GM12891 (cell line): ENCODE results near the gene LILRB5.
"Not testable (repeated sequence)": the region's sequence is repeated elsewhere in the genome, so short reads cannot be mapped to it uniquely, and the experiment has no call there.

Experiments
- DNase-seq: peaks from one replicate; pipeline ENCODE4 v3.0.0; 2011; ENCODE audit warnings: low spot score; ENCODE audit not compliant: insufficient read length
- FAIRE-seq: peaks from 2 replicates; lab custom pipeline; 2011; peaks lifted over from hg19 to GRCh38; lab: Jason Lieb, UNC
- PAX5 ChIP-seq: IDR thresholded peaks from 2 replicates; pipeline ENCODE4 v1.6.1; 2011; ENCODE audit warnings: low read length, moderate library complexity, mild to moderate bottlenecking; ENCODE audit not compliant: insufficient read depth, severe bottlenecking
- POLR2A ChIP-seq: IDR thresholded peaks from 2 replicates; pipeline ENCODE4 v1.6.1; 2011; ENCODE audit warnings: low read depth, low read length, control low read depth
- POLR2AphosphoS5 ChIP-seq: IDR thresholded peaks from 2 replicates; pipeline ENCODE4 v1.6.1; 2011; ENCODE audit warnings: low read depth, low read length, control low read depth
- POU2F2 ChIP-seq: IDR thresholded peaks from 2 replicates; pipeline ENCODE4 v1.6.1; 2011; ENCODE audit warnings: low read depth, mild to moderate bottlenecking, control low read depth, low read length, moderate library complexity
- SPI1 ChIP-seq: IDR thresholded peaks from 2 replicates; pipeline ENCODE4 v1.6.1; 2011; ENCODE audit warnings: low read depth, low read length, control low read depth
- TAF1 ChIP-seq: IDR thresholded peaks from 2 replicates; pipeline ENCODE4 v1.6.1; 2011; ENCODE audit warnings: low read depth, low read length, control low read depth

Gene LILRB5

DNA sequence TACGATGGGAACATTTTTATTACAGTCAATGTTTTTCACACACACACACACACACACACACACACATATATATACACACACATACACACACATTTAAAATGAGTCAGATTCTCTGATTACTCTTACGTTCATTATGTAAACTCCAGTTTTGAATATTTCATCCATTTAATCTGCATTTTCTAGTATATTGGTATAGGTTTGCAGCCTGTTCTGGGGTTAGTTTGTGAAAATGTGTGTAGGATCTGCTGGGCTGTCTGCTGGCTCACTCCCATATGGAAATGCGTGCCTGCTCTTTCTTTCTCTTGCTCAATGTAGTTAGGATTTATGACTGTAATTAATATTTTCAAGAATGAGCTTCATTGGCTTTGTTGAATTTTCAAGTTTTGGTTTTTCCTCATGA, 16.7 kb upstream of the LILRB5 start:
- TF ChIP-seq POLR2AphosphoS5, result no peak
- TF ChIP-seq POU2F2, result no peak
- no peak for TF ChIP-seq PAX5
- no peak for TF ChIP-seq POLR2A
- no peak for TF ChIP-seq SPI1
- no peak for TF ChIP-seq TAF1
- DNase-seq, result no peak
- FAIRE-seq, result no peak

DNA sequence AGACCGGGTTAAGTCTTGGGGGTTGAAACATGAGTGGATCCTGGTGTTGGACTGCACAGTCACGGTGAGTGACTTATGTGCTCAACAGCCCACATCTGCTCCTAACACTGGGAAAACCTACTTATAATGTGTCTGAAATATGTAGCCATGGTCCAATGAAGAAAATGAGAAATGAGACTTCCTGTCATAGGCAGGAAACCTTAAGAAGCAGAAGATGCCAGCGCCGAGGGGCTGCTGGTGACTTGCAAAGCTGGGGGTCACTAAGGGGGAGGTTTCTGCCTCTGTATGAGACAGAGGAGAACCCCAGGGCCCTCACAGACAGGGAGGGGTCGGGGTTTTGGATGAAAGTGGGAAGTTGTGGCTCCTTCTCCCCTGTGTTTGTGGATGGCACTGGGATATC, 15.1 kb upstream of the LILRB5 start:
- DNase-seq, FAIRE-seq: not testable (repeated sequence)

DNA sequence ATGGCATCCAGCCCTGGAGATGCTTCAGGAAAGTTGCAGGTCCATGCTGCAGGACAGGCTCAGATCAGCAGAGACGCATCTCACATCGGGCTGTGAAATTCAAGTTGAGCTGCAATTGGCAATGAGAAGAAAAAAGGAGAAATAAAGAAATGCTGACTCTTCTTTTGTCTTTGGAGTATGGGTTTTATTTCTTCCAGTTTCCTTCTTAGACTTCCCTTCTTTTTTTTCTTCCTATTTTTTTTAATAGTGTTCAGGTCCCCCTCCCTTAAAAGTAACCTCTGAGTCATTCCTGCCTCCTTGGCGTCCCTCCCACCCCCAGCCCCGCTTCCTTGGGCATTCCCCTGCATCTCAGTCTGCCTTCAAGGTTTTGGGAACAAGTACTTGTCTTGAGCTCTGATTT, 14.5 kb upstream of the LILRB5 start:
- not testable (repeated sequence) for DNase-seq, FAIRE-seq

DNA sequence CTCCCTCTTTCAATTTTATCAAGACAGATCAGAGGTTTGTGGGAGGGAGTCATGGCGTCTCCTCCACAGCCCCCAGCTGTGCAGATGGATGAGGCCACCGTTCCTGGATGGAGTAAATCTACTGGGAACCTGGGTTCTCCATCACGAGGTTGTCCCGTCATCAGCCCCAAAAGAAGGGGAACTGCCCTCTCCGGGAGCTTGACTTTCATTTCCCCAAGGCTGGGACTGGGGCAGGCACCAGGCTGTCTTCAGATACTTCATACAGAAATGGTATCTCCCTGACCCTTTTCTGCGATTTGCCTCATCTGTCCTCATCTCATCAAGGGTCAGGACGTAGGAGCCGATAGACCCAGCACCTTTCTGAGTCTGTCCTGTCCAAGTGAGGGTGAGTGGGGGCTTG, 14.0 kb upstream of the LILRB5 start:
- FAIRE-seq (no peak), DNase-seq (no peak)
- TF ChIP-seq PAX5, result no peak
- TF ChIP-seq POLR2AphosphoS5, result no peak
- TF ChIP-seq SPI1, result no peak
- TF ChIP-seq TAF1, result no peak
- TF ChIP-seq POU2F2, result no peak
- no peak for TF ChIP-seq POLR2A

DNA sequence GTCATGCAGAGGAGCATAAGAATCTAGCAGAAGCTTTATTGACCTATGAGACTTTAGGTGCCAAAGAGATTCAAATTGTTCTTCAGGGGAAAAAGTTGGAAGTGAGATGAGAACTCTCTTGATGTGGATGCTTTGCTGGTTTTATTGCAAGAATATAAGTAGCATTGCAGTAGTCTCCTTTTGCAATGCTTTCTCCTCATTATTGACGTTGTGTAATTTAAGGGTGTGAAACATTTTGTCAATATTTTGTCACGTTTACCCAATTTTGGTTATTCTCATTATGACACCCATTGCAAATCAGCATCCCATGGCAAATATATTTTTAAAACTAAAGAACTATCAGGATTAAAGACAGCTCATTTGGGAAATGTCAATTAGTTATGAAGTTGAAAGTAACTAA, 11.9 kb upstream of the LILRB5 start:
- DNase-seq (no peak), FAIRE-seq (no peak)
- TF ChIP-seq POLR2AphosphoS5 (no peak), POU2F2 (no peak), PAX5 (no peak), SPI1 (no peak), POLR2A (no peak), TAF1 (no peak)

DNA sequence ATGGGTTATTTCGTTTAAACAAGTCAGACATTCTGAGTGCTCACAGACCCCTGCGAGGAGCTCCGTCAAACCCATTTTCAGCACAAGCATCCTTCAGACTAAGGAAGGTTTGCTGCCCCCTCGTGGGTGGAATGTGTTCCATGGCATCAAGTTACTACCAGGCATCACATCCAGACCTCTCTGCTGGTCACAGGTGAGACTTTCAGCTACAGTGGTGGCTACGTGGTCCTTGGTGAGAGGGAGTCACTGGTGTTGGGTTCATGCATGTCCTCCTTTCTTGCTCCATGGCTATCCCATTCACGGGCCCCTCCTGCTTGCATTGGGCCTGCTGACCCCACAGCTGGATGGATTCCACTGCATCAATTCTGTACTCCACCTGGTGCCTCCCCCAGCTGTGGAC, 9.1 kb upstream of the LILRB5 start:
- no peak for TF ChIP-seq POLR2A
- FAIRE-seq, result peak; percentile 82
- no peak for DNase-seq

DNA sequence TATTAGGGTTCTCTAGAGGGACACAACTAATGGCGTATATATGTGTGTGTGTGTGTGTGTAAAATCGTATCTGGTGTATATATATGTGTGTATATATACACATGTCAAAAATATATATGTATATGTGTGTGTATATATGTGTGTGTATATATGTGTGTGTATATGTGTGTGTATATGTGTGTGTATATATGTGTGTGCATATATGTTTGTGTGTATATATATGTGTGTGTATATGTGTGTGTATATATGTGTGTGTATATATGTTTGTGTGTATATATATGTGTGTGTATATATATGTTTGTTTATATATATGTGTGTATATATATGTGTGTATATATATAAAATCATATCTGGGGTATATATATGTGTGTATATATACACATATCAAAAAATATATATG, 5.4 kb upstream of the LILRB5 start:
- TF ChIP-seq POLR2AphosphoS5 (no peak), SPI1 (no peak), POLR2A (no peak), PAX5 (no peak), POU2F2 (no peak), TAF1 (no peak)
- DNase-seq (no peak), FAIRE-seq (no peak)

DNA sequence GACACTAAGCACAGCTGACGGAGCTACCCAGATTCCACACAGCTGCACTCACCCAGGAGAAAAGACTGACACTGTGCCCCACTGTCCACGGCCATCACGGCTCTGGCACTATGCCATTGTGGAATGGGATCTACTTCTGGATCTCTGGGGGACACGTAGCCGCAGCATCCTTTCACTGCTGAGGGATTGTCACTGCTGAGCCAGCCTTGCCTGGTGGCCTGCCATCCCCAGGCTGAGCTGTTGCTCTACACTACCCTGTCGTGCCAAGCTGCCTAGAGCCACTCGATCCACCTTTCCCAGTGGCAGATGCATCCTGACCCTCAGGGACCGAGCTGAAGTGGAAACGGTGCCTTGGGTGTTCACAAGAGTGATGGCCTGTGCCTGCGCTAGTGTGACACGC, 5.0 kb upstream of the LILRB5 start:
- TF ChIP-seq POU2F2, result no peak
- no peak for TF ChIP-seq PAX5
- no peak for TF ChIP-seq TAF1
- no peak for TF ChIP-seq POLR2A
- no peak for TF ChIP-seq SPI1
- TF ChIP-seq POLR2AphosphoS5, result no peak
- FAIRE-seq, result no peak
- DNase-seq, result no peak

DNA sequence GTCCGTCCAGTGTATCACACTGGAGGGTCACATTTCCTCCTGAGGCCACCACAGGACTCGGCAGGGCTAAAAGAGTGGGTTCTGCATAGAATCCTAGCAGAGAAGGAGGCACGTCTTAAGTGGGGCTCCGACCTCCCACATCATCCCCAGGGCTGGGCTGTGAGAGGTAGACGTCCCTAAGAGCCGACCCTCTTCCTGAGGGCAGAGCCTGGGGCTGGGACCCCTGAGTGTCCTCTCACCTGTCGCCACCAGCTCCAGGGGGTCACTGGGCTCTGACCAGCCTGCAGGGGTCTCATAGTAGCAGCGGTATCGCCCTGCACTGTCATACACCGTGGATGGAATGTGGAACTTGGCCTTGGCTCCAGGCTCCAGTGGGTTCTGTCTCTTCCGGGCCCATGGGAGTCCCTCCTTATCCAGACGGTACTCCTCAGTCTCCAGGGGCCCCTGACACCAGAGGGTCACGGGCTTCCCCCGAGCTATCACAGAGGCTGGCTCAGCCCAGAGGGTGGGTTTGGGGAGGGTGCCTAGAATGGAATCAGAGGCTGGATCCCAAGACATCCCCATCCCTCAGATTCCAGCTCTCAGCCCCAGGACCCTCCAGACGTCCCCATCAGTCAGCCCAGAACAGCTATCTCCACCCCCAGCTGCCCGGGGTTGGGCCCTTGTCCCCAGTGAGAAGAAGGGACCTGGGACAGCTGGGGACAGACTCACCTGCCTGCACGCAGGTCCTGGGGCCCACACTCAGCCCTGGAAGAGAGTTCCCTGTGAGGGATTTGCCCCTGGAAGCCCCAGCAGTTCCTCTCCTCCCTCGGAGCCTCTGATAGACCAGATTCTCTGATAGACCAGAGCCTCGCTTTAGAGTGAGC, 590 bp downstream of the LILRB5 start:
- FAIRE-seq, result no peak
- TF ChIP-seq SPI1, result no peak
- TF ChIP-seq POLR2AphosphoS5, result no peak
- no peak for TF ChIP-seq POU2F2
- TF ChIP-seq TAF1, result no peak
- TF ChIP-seq POLR2A, result no peak
- DNase-seq, result no peak

DNA sequence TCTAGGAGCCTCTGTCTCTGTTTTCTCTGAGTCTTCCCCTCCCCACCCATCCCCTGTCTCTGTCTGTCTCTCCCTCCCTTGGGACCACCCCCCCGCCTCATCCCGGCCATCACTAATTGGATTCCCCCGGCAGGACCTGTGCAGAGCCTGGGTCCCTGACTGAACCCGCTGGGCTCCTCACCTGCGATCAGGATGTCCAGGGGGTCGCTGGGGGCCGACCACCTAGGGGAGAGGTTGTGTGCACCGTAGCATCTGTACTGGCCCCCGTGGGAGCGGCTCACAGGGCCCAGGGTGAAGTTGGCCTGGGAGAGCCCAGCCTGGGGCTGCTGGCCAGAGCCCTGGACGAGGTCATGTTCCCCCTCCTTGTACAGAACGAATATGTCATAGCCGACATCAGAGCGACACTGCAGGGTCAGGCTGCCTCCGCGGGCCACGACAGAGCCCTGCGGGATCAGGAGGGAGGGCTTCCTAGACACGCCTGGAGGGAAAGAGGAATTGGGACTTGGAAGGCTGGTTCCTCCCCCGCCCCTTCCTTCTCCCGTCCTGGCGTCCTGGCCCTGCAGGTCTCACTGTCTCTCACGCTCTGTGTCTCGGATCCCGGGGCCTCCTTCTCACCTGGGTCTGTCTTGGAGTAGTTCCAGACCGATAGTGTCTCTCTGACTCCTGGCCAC, 1.8 kb downstream of the LILRB5 start:
- TF ChIP-seq SPI1, result no peak
- FAIRE-seq, result no peak
- no peak for DNase-seq

DNA sequence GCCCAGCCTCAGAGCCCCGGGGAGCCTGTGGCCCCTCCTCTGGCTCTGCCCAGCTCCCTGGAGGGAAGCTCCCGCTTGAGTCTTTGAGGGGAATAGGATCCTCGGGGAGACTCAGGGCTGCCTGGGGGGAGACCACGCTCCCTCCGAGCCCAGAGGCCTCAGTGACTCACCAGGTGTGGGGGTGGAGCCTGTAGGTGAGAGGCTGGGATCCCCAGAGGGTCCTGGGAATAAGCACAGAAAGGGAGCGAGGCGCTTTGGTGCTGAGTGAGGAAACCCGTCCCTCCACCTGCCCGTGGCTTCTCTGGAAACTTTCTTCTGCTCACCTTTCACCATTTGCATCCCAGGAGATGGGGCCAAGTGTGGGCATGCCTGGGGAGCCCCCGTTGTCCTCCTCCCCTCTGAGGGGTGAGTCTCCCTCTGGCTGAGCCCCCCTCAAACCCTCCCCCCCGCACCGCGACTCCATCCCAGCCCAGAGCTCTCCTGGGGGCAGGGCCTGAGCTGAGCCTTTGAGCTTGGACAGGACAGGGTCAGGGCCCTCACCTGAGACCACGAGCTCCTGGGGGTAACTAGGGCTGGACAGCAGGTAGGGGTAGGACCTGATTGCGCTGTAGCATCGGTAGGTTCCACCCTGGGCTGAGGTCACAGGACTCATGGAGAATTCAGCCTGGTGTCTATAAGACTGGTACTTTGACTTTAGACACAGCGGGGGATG, 2.7 kb downstream of the LILRB5 start:
- TF ChIP-seq SPI1, result no peak
- TF ChIP-seq POU2F2, result no peak
- TF ChIP-seq TAF1, result no peak
- no peak for TF ChIP-seq POLR2A
- TF ChIP-seq POLR2AphosphoS5, result no peak
- no peak for TF ChIP-seq PAX5
- FAIRE-seq, result no peak
- no peak for DNase-seq
